GM21576 (cell line): ENCODE results near the gene USP17L30.
"Not testable (repeated sequence)": the region's sequence is repeated elsewhere in the genome, so short reads cannot be mapped to it uniquely, and the experiment has no call there.

Experiments used
- ATAC-seq: cut with Tn5 transposase; IDR thresholded peaks from one replicate; pipeline ENCODE4 v1.9.1; 2021; ENCODE audit warnings: mild to moderate bottlenecking, moderate library complexity; ENCODE audit not compliant: unreplicated experiment

The USP17L30 gene

GRCh38 chr4:9362829-9363228 lies at the start of gene USP17L30:
TSS of gene USP17L30 (plus strand) at chr4:9363129. CDS start at chr4:9363129, 0 bp downstream.
- not testable (repeated sequence) for ATAC-seq

DNA sequence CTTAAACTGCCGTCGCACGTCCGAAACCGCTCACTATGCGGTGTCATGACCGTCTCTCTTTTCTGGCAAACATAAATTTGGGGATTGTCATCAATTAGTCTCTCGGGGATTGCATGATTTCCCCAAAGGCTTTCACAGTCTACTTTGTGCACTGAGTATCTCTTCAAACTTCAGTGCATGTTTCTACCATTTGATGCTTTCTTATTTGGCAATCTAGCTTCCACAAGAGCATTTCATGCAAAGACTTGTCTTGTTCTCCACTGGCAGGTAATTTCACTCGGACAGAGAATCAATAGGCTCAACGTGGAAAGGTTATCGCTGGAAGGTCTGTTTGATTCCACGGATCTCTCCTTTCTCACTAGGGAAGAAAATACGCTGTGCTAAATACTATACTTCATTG lies 38.7 kb upstream of the USP17L30 start:
- not testable (repeated sequence) for ATAC-seq

GRCh38 chr4:9324865-9325264 lies 38.1 kb upstream of the USP17L30 start, which contains the start of gene USP17L24:
TSS of gene USP17L24 (plus strand) at chr4:9325165. CDS start at chr4:9325165, 0 bp downstream.
- not testable (repeated sequence) for ATAC-seq

DNA sequence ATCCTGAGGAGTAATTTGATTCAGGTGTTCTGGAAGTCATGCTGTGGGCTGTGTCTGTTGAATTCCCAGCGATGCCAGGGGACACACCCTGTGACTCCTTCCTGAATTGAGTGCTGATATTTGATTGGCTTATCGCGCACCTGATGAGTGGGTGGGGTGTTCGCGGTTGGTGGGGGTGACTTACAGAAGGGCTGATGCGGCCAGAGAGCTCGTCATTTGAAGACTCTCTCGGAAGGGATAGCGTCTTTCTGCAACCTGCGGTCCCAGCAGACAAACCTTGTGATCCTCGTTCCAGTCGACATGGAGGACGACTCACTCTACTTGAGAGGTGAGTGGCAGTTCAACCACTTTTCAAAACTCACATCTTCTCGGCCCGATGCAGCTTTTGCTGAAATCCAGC lies 33.3 kb upstream of the USP17L30 start, which contains the start of gene USP17L25:
TSS of gene USP17L25 (plus strand) at position 301 of the 400 bp plus-strand sequence. CDS start at position 301, 0 bp downstream.
- not testable (repeated sequence) for ATAC-seq

DNA sequence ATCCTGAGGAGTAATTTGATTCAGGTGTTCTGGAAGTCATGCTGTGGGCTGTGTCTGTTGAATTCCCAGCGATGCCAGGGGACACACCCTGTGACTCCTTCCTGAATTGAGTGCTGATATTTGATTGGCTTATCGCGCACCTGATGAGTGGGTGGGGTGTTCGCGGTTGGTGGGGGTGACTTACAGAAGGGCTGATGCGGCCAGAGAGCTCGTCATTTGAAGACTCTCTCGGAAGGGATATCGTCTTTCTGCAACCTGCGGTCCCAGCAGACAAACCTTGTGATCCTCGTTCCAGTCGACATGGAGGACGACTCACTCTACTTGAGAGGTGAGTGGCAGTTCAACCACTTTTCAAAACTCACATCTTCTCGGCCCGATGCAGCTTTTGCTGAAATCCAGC lies 28.6 kb upstream of the USP17L30 start, which contains the start of gene USP17L26:
TSS of gene USP17L26 (plus strand) at position 301 of the 400 bp plus-strand sequence. CDS start at position 301, 0 bp downstream.
- not testable (repeated sequence) for ATAC-seq

DNA sequence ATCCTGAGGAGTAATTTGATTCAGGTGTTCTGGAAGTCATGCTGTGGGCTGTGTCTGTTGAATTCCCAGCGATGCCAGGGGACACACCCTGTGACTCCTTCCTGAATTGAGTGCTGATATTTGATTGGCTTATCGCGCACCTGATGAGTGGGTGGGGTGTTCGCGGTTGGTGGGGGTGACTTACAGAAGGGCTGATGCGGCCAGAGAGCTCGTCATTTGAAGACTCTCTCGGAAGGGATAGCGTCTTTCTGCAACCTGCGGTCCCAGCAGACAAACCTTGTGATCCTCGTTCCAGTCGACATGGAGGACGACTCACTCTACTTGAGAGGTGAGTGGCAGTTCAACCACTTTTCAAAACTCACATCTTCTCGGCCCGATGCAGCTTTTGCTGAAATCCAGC lies 23.8 kb upstream of the USP17L30 start, which contains the start of gene USP17L5:
TSS of gene USP17L5 (plus strand) at position 301 of the 400 bp plus-strand sequence. CDS start at position 301, 0 bp downstream.
- ATAC-seq, result not testable (repeated sequence)

DNA sequence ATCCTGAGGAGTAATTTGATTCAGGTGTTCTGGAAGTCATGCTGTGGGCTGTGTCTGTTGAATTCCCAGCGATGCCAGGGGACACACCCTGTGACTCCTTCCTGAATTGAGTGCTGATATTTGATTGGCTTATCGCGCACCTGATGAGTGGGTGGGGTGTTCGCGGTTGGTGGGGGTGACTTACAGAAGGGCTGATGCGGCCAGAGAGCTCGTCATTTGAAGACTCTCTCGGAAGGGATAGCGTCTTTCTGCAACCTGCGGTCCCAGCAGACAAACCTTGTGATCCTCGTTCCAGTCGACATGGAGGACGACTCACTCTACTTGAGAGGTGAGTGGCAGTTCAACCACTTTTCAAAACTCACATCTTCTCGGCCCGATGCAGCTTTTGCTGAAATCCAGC lies 19.1 kb upstream of the USP17L30 start, which contains the start of gene USP17L27:
TSS of gene USP17L27 (plus strand) at position 301 of the 400 bp plus-strand sequence. CDS start at position 301, 0 bp downstream.
- not testable (repeated sequence) for ATAC-seq

DNA sequence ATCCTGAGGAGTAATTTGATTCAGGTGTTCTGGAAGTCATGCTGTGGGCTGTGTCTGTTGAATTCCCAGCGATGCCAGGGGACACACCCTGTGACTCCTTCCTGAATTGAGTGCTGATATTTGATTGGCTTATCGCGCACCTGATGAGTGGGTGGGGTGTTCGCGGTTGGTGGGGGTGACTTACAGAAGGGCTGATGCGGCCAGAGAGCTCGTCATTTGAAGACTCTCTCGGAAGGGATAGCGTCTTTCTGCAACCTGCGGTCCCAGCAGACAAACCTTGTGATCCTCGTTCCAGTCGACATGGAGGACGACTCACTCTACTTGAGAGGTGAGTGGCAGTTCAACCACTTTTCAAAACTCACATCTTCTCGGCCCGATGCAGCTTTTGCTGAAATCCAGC lies 14.3 kb upstream of the USP17L30 start, which contains the start of gene USP17L28:
TSS of gene USP17L28 (plus strand) at position 301 of the 400 bp plus-strand sequence. CDS start at position 301, 0 bp downstream.
- ATAC-seq, result not testable (repeated sequence)

DNA sequence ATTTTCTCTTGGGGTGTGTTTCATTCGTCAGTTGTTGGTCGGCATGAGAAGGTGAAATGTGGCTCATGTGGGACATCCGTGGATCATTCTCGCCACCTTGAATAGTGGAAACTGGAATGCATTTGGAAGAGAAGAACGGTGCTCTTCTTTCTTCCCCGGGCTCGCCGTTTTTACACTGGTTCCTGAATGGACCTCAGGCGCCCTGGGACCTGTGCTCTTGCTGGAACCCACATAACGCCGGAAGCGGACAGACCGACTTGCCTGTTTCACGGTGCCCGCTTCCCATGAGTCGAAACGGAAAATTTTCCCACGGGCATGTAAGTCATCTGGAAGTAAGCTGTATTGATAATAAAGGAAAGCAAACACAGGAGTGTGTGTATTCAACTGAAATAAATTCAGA lies 12.1 kb upstream of the USP17L30 start:
- not testable (repeated sequence) for ATAC-seq

DNA sequence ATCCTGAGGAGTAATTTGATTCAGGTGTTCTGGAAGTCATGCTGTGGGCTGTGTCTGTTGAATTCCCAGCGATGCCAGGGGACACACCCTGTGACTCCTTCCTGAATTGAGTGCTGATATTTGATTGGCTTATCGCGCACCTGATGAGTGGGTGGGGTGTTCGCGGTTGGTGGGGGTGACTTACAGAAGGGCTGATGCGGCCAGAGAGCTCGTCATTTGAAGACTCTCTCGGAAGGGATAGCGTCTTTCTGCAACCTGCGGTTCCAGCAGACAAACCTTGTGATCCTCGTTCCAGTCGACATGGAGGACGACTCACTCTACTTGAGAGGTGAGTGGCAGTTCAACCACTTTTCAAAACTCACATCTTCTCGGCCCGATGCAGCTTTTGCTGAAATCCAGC lies 9.6 kb upstream of the USP17L30 start, which contains the start of gene USP17L29:
TSS of gene USP17L29 (plus strand) at position 301 of the 400 bp plus-strand sequence. CDS start at position 301, 0 bp downstream.
- not testable (repeated sequence) for ATAC-seq

DNA sequence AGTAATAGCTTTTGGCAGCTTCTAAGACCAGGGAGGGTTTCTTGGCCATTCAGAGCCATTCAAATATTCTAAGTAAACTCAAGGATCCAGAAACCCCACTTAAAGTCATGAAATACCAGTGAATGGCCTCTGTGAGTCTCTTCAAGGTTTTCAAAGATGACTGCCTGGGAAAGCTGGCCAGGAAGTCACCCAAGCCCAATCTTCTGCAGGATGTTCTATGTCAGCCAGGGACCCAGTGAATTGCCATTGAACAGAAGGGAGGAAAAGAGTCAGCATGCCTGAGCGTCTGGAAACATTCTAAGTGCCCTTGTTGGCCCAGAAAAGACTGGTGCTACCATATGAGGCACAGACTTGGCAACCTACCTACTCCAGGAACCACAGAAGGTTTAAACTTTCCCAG lies 17.0 kb downstream of the USP17L30 start:
- not testable (repeated sequence) for ATAC-seq

DNA sequence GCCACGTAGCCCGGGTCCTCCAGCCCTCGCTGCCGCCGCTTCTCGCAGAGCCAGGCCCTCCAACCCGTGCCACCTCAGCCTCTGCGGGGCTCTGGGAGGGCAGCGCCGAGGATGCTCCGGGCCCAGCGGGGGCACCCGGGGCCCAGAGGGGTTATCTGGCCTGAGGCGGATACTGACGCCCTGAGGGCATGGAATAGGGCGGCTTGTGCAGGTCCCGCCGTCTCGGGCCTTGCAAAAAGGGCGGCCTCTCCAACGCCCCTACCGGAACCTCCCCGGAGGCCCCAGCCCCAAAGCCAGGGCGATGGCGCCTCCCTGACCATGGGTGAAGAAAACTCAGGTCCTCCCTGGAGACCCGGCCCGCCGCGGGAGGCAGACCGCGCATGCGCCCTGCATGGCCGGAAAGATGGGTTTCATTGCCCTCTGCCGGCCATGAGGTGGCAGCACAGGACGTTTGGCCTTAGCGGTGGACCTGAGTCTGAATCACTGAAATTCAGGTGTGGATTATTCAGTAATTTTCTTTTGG lies 18.1 kb downstream of the USP17L30 start:
- not testable (repeated sequence) for ATAC-seq

- no peak for ATAC-seq
Measured at GRCh38 chr4:9384126-9384525, 21.2 kb downstream of the USP17L30 start.

DNA sequence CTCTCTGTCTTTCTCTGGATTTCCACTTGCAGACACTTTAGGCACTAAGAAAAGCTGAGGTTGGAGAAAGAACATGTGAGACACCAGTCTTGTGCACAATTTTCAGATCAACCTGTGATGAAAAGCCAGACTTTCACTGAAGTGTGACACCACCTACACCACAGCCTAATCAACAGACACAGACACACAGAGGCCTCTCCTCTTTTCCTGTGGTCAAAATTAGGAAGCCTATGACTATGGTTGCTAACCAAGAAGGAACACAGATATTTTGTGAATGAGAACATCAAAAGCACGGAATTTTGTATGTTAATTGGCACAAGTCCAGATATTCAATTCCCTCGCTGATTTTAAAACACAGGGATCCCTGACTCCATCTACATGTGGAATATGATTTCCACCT lies 26.1 kb downstream of the USP17L30 start:
- not testable (repeated sequence) for ATAC-seq

GRCh38 chr4:9405774-9406173 lies 42.8 kb downstream of the USP17L30 start:
- not testable (repeated sequence) for ATAC-seq

DNA sequence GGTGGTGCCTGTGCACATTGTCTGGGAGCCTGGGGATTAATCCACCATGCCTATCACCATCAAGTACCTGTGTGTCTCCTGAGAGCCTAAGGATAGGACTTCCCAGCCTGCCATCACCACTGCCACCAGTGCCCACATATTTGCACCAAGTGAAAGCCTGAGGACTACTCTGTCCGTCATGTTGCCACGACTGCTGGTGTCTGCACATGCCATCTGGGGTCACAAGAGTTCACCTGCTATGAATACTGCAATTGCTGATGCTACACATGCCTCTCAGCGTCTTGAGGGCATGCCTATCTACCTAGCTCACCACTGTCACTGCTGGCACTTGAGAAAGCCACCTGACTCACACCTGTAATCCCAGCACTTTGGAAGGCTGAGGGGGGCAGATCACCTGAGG lies 43.6 kb downstream of the USP17L30 start:
- not testable (repeated sequence) for ATAC-seq

GRCh38 chr4:9409793-9410192 lies 46.9 kb downstream of the USP17L30 start:
- no peak for ATAC-seq
